Placental epithelial cell (primary cell): ENCODE results near the gene CDR2L. TPM values are rescaled to one million over a fixed set of nuclear protein-coding genes. Genes with fewer than 3 reads are reported as not detected.

ENCODE experiments used
- small RNA-seq: library from RNA; depleted of rRNA; stranded (forward); fragments of <200 nt; gene quantifications from one replicate; pipeline ENCODE3, GENCODE V24; 2012
- total RNA-seq: library from RNA; depleted of rRNA; stranded (reverse); fragments of >200 nt; gene quantifications from 2 replicates; pipeline ENCODE4 v1.2.3, GENCODE V29; 2012

CDR2L gene
- 34.9 and 47.9 TPM in 2 replicates for total RNA-seq

DNA sequence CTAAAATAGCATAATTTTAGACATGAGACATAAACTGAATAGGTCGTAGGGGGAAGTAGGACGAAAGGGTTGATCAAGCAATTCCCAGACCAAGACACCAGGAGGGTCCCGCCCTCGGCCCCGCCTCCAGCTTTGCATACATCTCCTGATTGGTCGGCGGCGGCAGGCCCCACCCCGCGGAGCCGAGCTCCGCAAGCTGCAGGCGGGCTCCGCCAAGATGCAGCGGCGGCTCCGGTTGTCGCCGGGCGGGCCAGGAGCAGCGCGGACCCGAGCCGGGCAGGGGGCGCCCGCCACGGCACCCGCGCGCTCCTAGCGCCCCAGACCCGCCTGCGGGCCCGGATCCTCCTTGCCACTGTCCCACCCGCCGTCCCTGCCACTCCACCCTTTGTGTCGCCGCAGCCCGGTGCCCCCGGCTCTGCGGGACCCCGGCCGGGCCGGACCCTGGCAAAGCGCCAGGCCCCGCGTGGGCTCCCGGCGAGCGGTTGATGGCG is at the start of gene CDR2L:
Gene CDR2L, plus strand, starts transcription at position 215 of the 491 bp plus-strand sequence. CDS start 412 bp downstream, outside the sequence.

GRCh38 chr17:74972107-74972972 is 15.1 kb upstream of the CDR2L start, which contains the start of gene HID1:
Gene HID1 (minus strand): TSS chr17:74972759. CDS start chr17:74972656, 103 bp downstream.

GRCh38 chr17:75012346-75013091 is 25.1 kb downstream of the CDR2L start, which contains the start of gene MRPL58:
Gene MRPL58 (plus strand): TSS chr17:75012670. CDS start chr17:75012687, 17 bp downstream.

DNA sequence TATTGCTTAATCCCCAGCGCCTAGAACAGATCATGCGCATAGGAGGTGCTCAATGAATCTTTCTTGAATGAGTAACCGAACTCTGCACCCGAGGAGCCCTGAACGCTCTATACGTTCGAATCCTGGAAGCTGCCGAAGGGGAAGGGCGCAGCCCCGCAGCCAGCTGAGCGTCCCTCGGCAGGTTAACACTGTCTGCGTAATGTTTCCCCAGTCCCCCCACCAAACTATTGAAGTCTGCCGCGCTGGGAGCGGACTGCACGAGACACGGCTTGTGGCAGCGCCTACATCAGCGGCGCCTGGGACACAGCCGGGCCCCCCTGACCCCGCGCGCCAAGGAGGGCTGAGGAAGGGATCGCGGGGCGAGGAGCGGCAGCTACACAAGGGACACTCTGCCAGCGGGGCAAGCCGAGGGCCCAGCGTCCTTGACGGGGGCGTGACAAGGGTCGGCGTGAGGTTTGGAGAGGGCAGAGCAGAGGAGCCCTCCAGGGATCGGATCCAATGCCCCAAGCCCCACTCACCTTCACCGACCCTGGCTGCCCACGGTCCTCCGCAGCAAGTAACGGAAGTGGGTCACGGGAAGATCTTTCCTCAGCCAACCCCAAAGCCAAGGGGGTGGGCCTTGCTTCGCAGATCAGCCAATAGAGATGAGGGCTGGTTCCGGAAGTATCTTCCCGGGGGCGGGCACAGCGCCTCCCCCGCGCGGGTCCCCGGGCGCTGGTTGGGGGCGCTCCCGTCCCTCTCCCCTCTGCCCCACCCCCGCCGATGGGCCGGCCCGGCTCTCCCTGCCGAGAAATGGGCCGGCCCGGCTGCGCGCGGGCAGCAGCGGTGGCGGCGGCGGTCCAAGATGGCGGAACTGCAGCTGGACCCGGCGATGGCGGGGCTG is 59.2 kb downstream of the CDR2L start, which contains the start of the genes ATP5PD and KCTD2:
Gene ATP5PD, minus strand, starts transcription at position 563 of the 883 bp plus-strand sequence. CDS start 4,319 bp downstream, outside the sequence.
Gene KCTD2, plus strand, starts transcription at position 819 of the 883 bp plus-strand sequence. Its CDS starts 26 bp downstream, at position 845.

Small RNA genes within 50 kb of the gene (small RNA-seq; reads per million reads assigned to genes)
- gene RN7SL573P (not detected), gene RNU6-362P (not detected)

Other genes starting within 250 kb of the CDR2L start
- 22.0 and 24.5 TPM in 2 replicates for gene NHERF1, start 239.0 kb upstream of the CDR2L start, total RNA-seq
- gene NAT9, start 211.3 kb upstream of the CDR2L start, total RNA-seq = 34.2 and 45.9 TPM in 2 replicates
- under 0.01 and 0.11 TPM in 2 replicates for gene GRIN2C, start 127.7 kb upstream of the CDR2L start, total RNA-seq
- gene FDXR, start 114.6 kb upstream of the CDR2L start, total RNA-seq = 12.6 and 37.1 TPM in 2 replicates
- not detected in 2 replicates for gene FADS6, start 94.0 kb upstream of the CDR2L start, total RNA-seq
- gene USH1G, start 64.4 kb upstream of the CDR2L start, total RNA-seq = under 0.01 and 0.22 TPM in 2 replicates
- not detected in 2 replicates for gene OTOP2, start 63.4 kb upstream of the CDR2L start, total RNA-seq
- not detected in 2 replicates for gene OTOP3, start 51.7 kb upstream of the CDR2L start, total RNA-seq
- gene HID1, start 14.9 kb upstream of the CDR2L start, total RNA-seq = 1.2 and 2.1 TPM in 2 replicates
- 19.2 and 42.8 TPM in 2 replicates for gene MRPL58, start 25.0 kb downstream of the CDR2L start, total RNA-seq
- gene ATP5PD, start 59.3 kb downstream of the CDR2L start, total RNA-seq = 228 and 229 TPM in 2 replicates
- gene KCTD2, start 59.6 kb downstream of the CDR2L start, total RNA-seq = 17.0 and 21.6 TPM in 2 replicates
- gene SLC16A5, start 100.3 kb downstream of the CDR2L start, total RNA-seq = 32.4 and 34.9 TPM in 2 replicates
- 2.6 and 3.5 TPM in 2 replicates for gene ARMC7, start 122.3 kb downstream of the CDR2L start, total RNA-seq
- 68.2 and 75.0 TPM in 2 replicates for gene NT5C, start 144.1 kb downstream of the CDR2L start, total RNA-seq
- 53.4 and 162 TPM in 2 replicates for gene JPT1, start 166.9 kb downstream of the CDR2L start, total RNA-seq
- 74.1 and 119 TPM in 2 replicates for gene SUMO2, start 195.3 kb downstream of the CDR2L start, total RNA-seq
- 27.8 and 32.2 TPM in 2 replicates for gene NUP85, start 218.0 kb downstream of the CDR2L start, total RNA-seq